ENCODE data around the gene SLC9C1.
"Not testable (repeated sequence)": the region's sequence is repeated elsewhere in the genome, so short reads cannot be mapped to it uniquely, and the experiment has no call there.

The SLC9C1 gene

GRCh38 chr3:112187300-112187699, 106.7 kb downstream of the SLC9C1 start:
- no peak for DNase-seq (ENCODE audit: low spot score)

- not testable (repeated sequence) for DNase-seq (ENCODE audit: low spot score)
Observed at GRCh38 chr3:112185423-112186035, 108.5 kb downstream of the SLC9C1 start.

- DNase-seq (ENCODE audit: low spot score) = no peak
Observed at GRCh38 chr3:112175646-112176045, 118.4 kb downstream of the SLC9C1 start.

GRCh38 chr3:112175037-112175436, 119.0 kb downstream of the SLC9C1 start:
- DNase-seq (ENCODE audit: low spot score) = no peak

GRCh38 chr3:112171144-112171543, 122.9 kb downstream of the SLC9C1 start:
- DNase-seq (ENCODE audit: low spot score) = no peak

- no peak for DNase-seq (ENCODE audit: low spot score)
Observed at GRCh38 chr3:112170046-112170445, 124.0 kb downstream of the SLC9C1 start.

- peak; percentile 50 for DNase-seq (ENCODE audit: low spot score)
Observed at GRCh38 chr3:112167758-112168157, 126.3 kb downstream of the SLC9C1 start.

- DNase-seq (ENCODE audit: low spot score) = no peak
Observed at GRCh38 chr3:112149136-112149535, 144.9 kb downstream of the SLC9C1 start.

GRCh38 chr3:112143689-112144088, 150.3 kb downstream of the SLC9C1 start:
- DNase-seq (ENCODE audit: low spot score) = no peak

GRCh38 chr3:112143251-112143650, 150.8 kb downstream of the SLC9C1 start:
- DNase-seq (ENCODE audit: low spot score) = no peak

GRCh38 chr3:112141293-112141692, 152.7 kb downstream of the SLC9C1 start:
- no peak for DNase-seq (ENCODE audit: low spot score)

- no peak for DNase-seq (ENCODE audit: low spot score)
Observed at GRCh38 chr3:112140584-112140983, 153.4 kb downstream of the SLC9C1 start.

GRCh38 chr3:112138219-112138969, 155.6 kb downstream of the SLC9C1 start:
- no peak for DNase-seq (ENCODE audit: low spot score)

GRCh38 chr3:112137781-112138180, 156.2 kb downstream of the SLC9C1 start:
- DNase-seq (ENCODE audit: low spot score) = peak; percentile 51

GRCh38 chr3:112136959-112137693, 156.9 kb downstream of the SLC9C1 start:
- DNase-seq (ENCODE audit: low spot score) = peak; percentile 92

- peak; percentile 53 for DNase-seq (ENCODE audit: low spot score)
Observed at GRCh38 chr3:112136046-112136445, 158.0 kb downstream of the SLC9C1 start.

GRCh38 chr3:112134335-112135124, 159.5 kb downstream of the SLC9C1 start:
- peak; percentile 46 for DNase-seq (ENCODE audit: low spot score)

GRCh38 chr3:112133626-112134334, 160.2 kb downstream of the SLC9C1 start:
- DNase-seq (ENCODE audit: low spot score) = peak; percentile 83

- peak; percentile 96 for DNase-seq (ENCODE audit: low spot score)
Observed at GRCh38 chr3:112132975-112133448, 161.0 kb downstream of the SLC9C1 start, which contains the start of gene GCSAM. TSS of gene GCSAM (minus strand) at chr3:112133248. CDS start at chr3:112133120, 128 bp downstream.

- peak; percentile 41 for DNase-seq (ENCODE audit: low spot score)
Observed at GRCh38 chr3:112132554-112132953, 161.5 kb downstream of the SLC9C1 start.

- DNase-seq (ENCODE audit: low spot score) = peak; percentile 41
Observed at GRCh38 chr3:112132088-112132487, 161.9 kb downstream of the SLC9C1 start.
